ENCODE measurements around the gene TNS1.

- TF ChIP-seq CTCF (IDR thresholded peaks at IDR 0.05): no peak
- TF ChIP-seq USF2 (CRISPR knock-in tag; IDR thresholded peaks at IDR 0.05): no peak
These were observed 76.0 kb downstream of the TNS1 start for GRCh38 chr2:217926801-217927200.

Data from WTC11 (cell line).